ENCODE measurements around the gene NPR1. TPM values are rescaled to one million over a fixed set of nuclear protein-coding genes. Genes with fewer than 3 reads are reported as not detected.

The NPR1 gene
- total RNA-seq, 1 experiment from 2014 or later = 0.05 TPM

GRCh38 chr1:153733970-153734369 is 55.5 kb downstream of the NPR1 start:
- DNase-seq (ENCODE audit: low read depth in 1 of 2, low spot score in 2 of 2) = no peak
- Histone ChIP-seq H3K27me3 (replicated peaks) (no peaks in the 10 kb centered on the region), H3K27ac (no peak overlapping the region), H3K36me3 (peaks cover 6% of the 10 kb centered on the region; the same call in 1 of the 2 replicates), H3K4me1 (replicated peaks) (0 out of 2 replicates have a peak, but pooled peaks cover 2% of the 10 kb centered on the region), H3K9me3 (replicated peaks) (no peaks in the 10 kb centered on the region), H3K4me3 (no peak overlapping the region)

GRCh38 chr1:153734396-153735089 is 56.1 kb downstream of the NPR1 start:
- no peak overlapping the region for H3K27ac ChIP-seq
- DNase-seq (ENCODE audit: low read depth in 1 of 2, low spot score in 2 of 2) = no peak
- no peak overlapping the region for H3K4me3 ChIP-seq
- H3K27me3 ChIP-seq (replicated peaks) = no peaks in the 10 kb centered on the region
- H3K4me1 ChIP-seq (replicated peaks) = no peaks in the 10 kb centered on the region
- peaks cover 6% of the 10 kb centered on the region; the same call in 1 of the 2 replicates for H3K36me3 ChIP-seq
- no peaks in the 10 kb centered on the region for H3K9me3 ChIP-seq (replicated peaks)

- DNase-seq (ENCODE audit: low read depth in 1 of 2, low spot score in 2 of 2) = no peak
Observed at GRCh38 chr1:153735090-153735420, 56.6 kb downstream of the NPR1 start.

GRCh38 chr1:153741986-153742385 is 63.5 kb downstream of the NPR1 start:
- no peak overlapping the region for H3K4me3 ChIP-seq

More at GRCh38 chr1:153735090-153735420, 56.6 kb downstream of the NPR1 start:
- Histone ChIP-seq H3K27ac (no peak overlapping the region), H3K36me3 (peaks cover 5% of the 10 kb centered on the region), H3K4me3 (no peak overlapping the region), H3K4me1 (replicated peaks) (no peaks in the 10 kb centered on the region), H3K27me3 (replicated peaks) (no peaks in the 10 kb centered on the region), H3K9me3 (replicated peaks) (no peaks in the 10 kb centered on the region)

GRCh38 chr1:153742411-153743142 is 64.1 kb downstream of the NPR1 start:
- Histone ChIP-seq H3K36me3 (peaks cover 63% of the 10 kb centered on the region), H3K9me3 (replicated peaks) (no peaks in the 10 kb centered on the region), H3K4me3 (no peak overlapping the region), H3K4me1 (replicated peaks) (no peaks in the 10 kb centered on the region), H3K27me3 (replicated peaks) (no peaks in the 10 kb centered on the region), H3K27ac (no peak overlapping the region)
- no peak for DNase-seq (ENCODE audit: low read depth in 1 of 2, low spot score in 2 of 2)

More at GRCh38 chr1:153741986-153742385, 63.5 kb downstream of the NPR1 start:
- Histone ChIP-seq H3K4me1 (replicated peaks) (no peaks in the 10 kb centered on the region), H3K27me3 (replicated peaks) (no peaks in the 10 kb centered on the region), H3K36me3 (peaks cover 58% of the 10 kb centered on the region), H3K27ac (no peak overlapping the region), H3K9me3 (replicated peaks) (no peaks in the 10 kb centered on the region)
- DNase-seq (ENCODE audit: low read depth in 1 of 2, low spot score in 2 of 2) = no peak

Other genes with a start within 250 kb of the NPR1 start
- not detected in 2 replicates for gene S100A7, start 218.0 kb upstream of the NPR1 start, total RNA-seq (2014; rRNA removed; shearing (Covaris generic))
- 609 and 771 TPM in 2 replicates for gene S100A6, start 142.7 kb upstream of the NPR1 start, total RNA-seq (2014; rRNA removed; shearing (Covaris generic))
- gene S100A5, start 137.8 kb upstream of the NPR1 start, total RNA-seq (2014; rRNA removed; shearing (Covaris generic)) = not detected in 2 replicates
- gene S100A4, start 132.9 kb upstream of the NPR1 start, total RNA-seq (2014; rRNA removed; shearing (Covaris generic)) = 5.0 and 9.5 TPM in 2 replicates
- gene S100A3, start 129.4 kb upstream of the NPR1 start, total RNA-seq (2014; rRNA removed; shearing (Covaris generic)) = 0.31 and 2.9 TPM in 2 replicates
- gene S100A2, start 112.8 kb upstream of the NPR1 start, total RNA-seq (2014; rRNA removed; shearing (Covaris generic)) = 5.3 and 15.8 TPM in 2 replicates
- gene S100A16, start 65.6 kb upstream of the NPR1 start, total RNA-seq (2014; rRNA removed; shearing (Covaris generic)) = 38.8 and 39.8 TPM in 2 replicates
- gene S100A14, start 62.4 kb upstream of the NPR1 start, total RNA-seq (2014; rRNA removed; shearing (Covaris generic)) = not detected in 2 replicates
- 74.0 and 135 TPM in 2 replicates for gene S100A13, start 51.2 kb upstream of the NPR1 start, total RNA-seq (2014; rRNA removed; shearing (Covaris generic))
- 0.32 TPM in 1 of 2 replicates, not detected in the other for gene S100A1, start 50.3 kb upstream of the NPR1 start, total RNA-seq (2014; rRNA removed; shearing (Covaris generic))
- gene CHTOP, start 44.6 kb upstream of the NPR1 start, total RNA-seq (2014; rRNA removed; shearing (Covaris generic)) = 31.0 and 50.8 TPM in 2 replicates
- gene SNAPIN, start 20.0 kb upstream of the NPR1 start, total RNA-seq (2014; rRNA removed; shearing (Covaris generic)) = 48.0 and 59.3 TPM in 2 replicates
- gene ILF2, start 7.7 kb upstream of the NPR1 start, total RNA-seq (2014; rRNA removed; shearing (Covaris generic)) = 347 and 370 TPM in 2 replicates
- 17.2 and 23.4 TPM in 2 replicates for gene INTS3, start 49.4 kb downstream of the NPR1 start, total RNA-seq (2014; rRNA removed; shearing (Covaris generic))
- 5.7 and 11.9 TPM in 2 replicates for gene SLC27A3, start 96.7 kb downstream of the NPR1 start, total RNA-seq (2014; rRNA removed; shearing (Covaris generic))
- 3.7 and 4.6 TPM in 2 replicates for gene GATAD2B, start 244.3 kb downstream of the NPR1 start, total RNA-seq (2014; rRNA removed; shearing (Covaris generic))

Measured in SJSA1 (cell line).